CD4-positive, alpha-beta T cell treated with Interleukin-17A for 1 hour (primary cell): ENCODE data around the gene FHL1.
"Not testable (repeated sequence)": the region's sequence is repeated elsewhere in the genome, so short reads cannot be mapped to it uniquely, and the experiment has no call there.

Experiments
- DNase-seq: peaks from one replicate; pipeline ENCODE4 v3.0.0-alpha.2; 2020

Gene FHL1

GRCh38 chrX:136147315-136147901 is at the start of gene FHL1:
FHL1 (plus strand) TSS chrX:136147533.
- peak; percentile 70 for DNase-seq

- no peak for DNase-seq
Measured at GRCh38 chrX:136097871-136098805, 49.2 kb upstream of the FHL1 start.

- DNase-seq = no peak
Measured at GRCh38 chrX:136104936-136105335, 42.4 kb upstream of the FHL1 start.

- DNase-seq = no peak
Measured at GRCh38 chrX:136106920-136107528, 40.3 kb upstream of the FHL1 start.

- DNase-seq = not testable (repeated sequence)
Measured at GRCh38 chrX:136108905-136109304, 38.4 kb upstream of the FHL1 start.

- no peak for DNase-seq
Measured at GRCh38 chrX:136112286-136112685, 35.0 kb upstream of the FHL1 start.

GRCh38 chrX:136112778-136113177 is 34.6 kb upstream of the FHL1 start:
- DNase-seq = no peak

GRCh38 chrX:136115126-136115903 is 32.0 kb upstream of the FHL1 start:
- no peak for DNase-seq

GRCh38 chrX:136115904-136116297 is 31.4 kb upstream of the FHL1 start:
- DNase-seq = no peak

GRCh38 chrX:136121788-136122187 is 25.5 kb upstream of the FHL1 start:
- DNase-seq = no peak

GRCh38 chrX:136122207-136122606 is 25.1 kb upstream of the FHL1 start:
- no peak for DNase-seq

- DNase-seq = no peak
Measured at GRCh38 chrX:136125106-136125505, 22.2 kb upstream of the FHL1 start.

GRCh38 chrX:136126371-136126770 is 21.0 kb upstream of the FHL1 start:
- no peak for DNase-seq

GRCh38 chrX:136126872-136127406 is 20.4 kb upstream of the FHL1 start:
- no peak for DNase-seq

GRCh38 chrX:136128743-136129142 is 18.6 kb upstream of the FHL1 start:
- DNase-seq = no peak

- no peak for DNase-seq
Measured at GRCh38 chrX:136130931-136131833, 16.2 kb upstream of the FHL1 start.

GRCh38 chrX:136138939-136139338 is 8.4 kb upstream of the FHL1 start:
- DNase-seq = no peak

- DNase-seq = no peak
Measured at GRCh38 chrX:136141569-136141968, 5.8 kb upstream of the FHL1 start.

- no peak for DNase-seq
Measured at GRCh38 chrX:136142592-136142991, 4.7 kb upstream of the FHL1 start.

- peak; percentile 57 for DNase-seq
Measured at GRCh38 chrX:136143711-136144110, 3.6 kb upstream of the FHL1 start.

- DNase-seq = no peak
Measured at GRCh38 chrX:136146614-136147314, 569 bp upstream of the FHL1 start.
